ENCODE data around the gene GAMT. TPM values are rescaled to one million over a fixed set of nuclear protein-coding genes. Genes with fewer than 3 reads are reported as not detected.

The GAMT gene
- total and polyA plus RNA-seq, 2 experiments from 2014 or later, result 21.5 to 36.9 TPM

DNA sequence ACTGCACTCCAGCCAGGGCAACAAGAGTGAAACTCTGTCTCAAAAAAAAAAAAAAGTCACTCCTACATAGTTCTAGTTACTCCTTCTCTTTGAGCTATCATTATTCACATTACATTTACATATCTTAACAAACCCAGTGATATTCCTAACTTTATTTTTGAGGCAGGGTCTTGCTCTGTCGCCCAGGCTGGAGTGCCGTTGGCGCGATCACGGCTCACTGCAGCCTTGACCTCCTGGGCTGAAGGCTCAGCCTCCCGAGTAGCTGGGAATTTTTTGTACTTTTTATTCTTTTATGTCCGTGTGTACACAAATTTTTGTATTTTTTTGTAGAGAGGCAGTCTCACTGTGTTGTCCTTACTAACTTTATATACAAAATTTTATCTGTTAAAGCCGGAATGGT lies 36.3 kb upstream of the GAMT start:
- Histone ChIP-seq H3K4me1 (ENCODE audit: insufficient read depth) (peaks cover 9% of the 10 kb centered on the region; the same call in 1 of the 2 replicates), H3K36me3 (ENCODE audit: insufficient read depth) (peaks cover 24% of the 10 kb centered on the region), H3F3A (replicated peaks; ENCODE audit: low read depth) (peaks cover 66% of the 10 kb centered on the region), H3K4me2 (peak overlapping the region; percentile 0; the same call in 1 of the 2 replicates), H2AFZ (no peak overlapping the region), H3K9me2 (ENCODE audit: insufficient read depth) (no peaks in the 10 kb centered on the region), H4K20me1 (replicated peaks; ENCODE audit: insufficient read depth) (peaks cover 38% of the 10 kb centered on the region), H3K79me2 (replicated peaks; ENCODE audit: insufficient read depth) (peaks cover 24% of the 10 kb centered on the region), H3K27ac (ENCODE audit: low read depth) (no peak overlapping the region), H3K27me3 (ENCODE audit: insufficient read depth) (no peaks in the 10 kb centered on the region), H3K4me3 (peak overlapping the region; percentile 97; the same call in 1 of the 2 replicates)
- ATAC-seq (no peak), DNase-seq (ENCODE audit: low spot score) (no peak)
- Mint-ChIP-seq H3K36me3 (ENCODE audit: low read depth) (peaks cover 56% of the 10 kb centered on the region), H3K9me3 (no peaks in the 10 kb centered on the region; the same call in 2 of the 3 replicates), H3K4me1 (peaks cover 18% of the 10 kb centered on the region), H3K4me3 (peak overlapping the region; percentile 97), H3K27ac (peak overlapping the region; percentile 100; the same call in 1 of the 2 replicates), H3K27me3 (ENCODE audit: insufficient read depth, low read depth, poor library complexity) (peaks cover 30% of the 10 kb centered on the region)
- TF ChIP-seq STAT1 (IDR thresholded peaks at IDR 0.05; ENCODE audit: unreplicated experiment), result no peak
- TF ChIP-seq ZNF114 (CRISPR knock-in tag; IDR thresholded peaks at IDR 0.05), result no peak

- Mint-ChIP-seq H3K36me3 (ENCODE audit: low read depth) (peaks cover 54% of the 10 kb centered on the region), H3K4me1 (peaks cover 8% of the 10 kb centered on the region), H3K27me3 (ENCODE audit: insufficient read depth, low read depth, poor library complexity) (peaks cover 31% of the 10 kb centered on the region), H3K4me3 (no peak overlapping the region; the same call in 2 of the 3 replicates), H3K9me3 (no peaks in the 10 kb centered on the region; the same call in 2 of the 3 replicates), H3K27ac (no peak overlapping the region)
- Histone ChIP-seq H3K27me3 (ENCODE audit: insufficient read depth) (no peaks in the 10 kb centered on the region), H2AFZ (no peak overlapping the region), H3K4me2 (no peak overlapping the region), H3K4me1 (ENCODE audit: insufficient read depth) (peaks cover 6% of the 10 kb centered on the region; the same call in 1 of the 2 replicates), H3K79me2 (replicated peaks; ENCODE audit: insufficient read depth) (peaks cover 28% of the 10 kb centered on the region), H4K20me1 (replicated peaks; ENCODE audit: insufficient read depth) (peaks cover 20% of the 10 kb centered on the region), H3K27ac (ENCODE audit: low read depth) (peak overlapping the region; percentile 39; the same call in 1 of the 2 replicates), H3K9me2 (ENCODE audit: insufficient read depth) (no peaks in the 10 kb centered on the region), H3K36me3 (ENCODE audit: insufficient read depth) (peaks cover 19% of the 10 kb centered on the region), H3K4me3 (no peak overlapping the region), H3F3A (replicated peaks; ENCODE audit: low read depth) (peaks cover 49% of the 10 kb centered on the region)
- no peak for ATAC-seq
- no peak for DNase-seq (ENCODE audit: low spot score)
- TF ChIP-seq NANOG (IDR thresholded peaks at IDR 0.05; ENCODE audit: borderline replicate concordance) (no peak), STAT1 (IDR thresholded peaks at IDR 0.05; ENCODE audit: unreplicated experiment) (no peak), ZNF331 (CRISPR knock-in tag; IDR thresholded peaks at IDR 0.05; ENCODE audit: low read depth) (no peak), ZNF114 (CRISPR knock-in tag; IDR thresholded peaks at IDR 0.05) (no peak), REST (IDR thresholded peaks at IDR 0.05; ENCODE audit: unreplicated experiment) (no peak), EZH2phosphoT487 (IDR thresholded peaks at IDR 0.05; ENCODE audit: unreplicated experiment) (no peak)
- TF ChIP-seq, protein P1, sequence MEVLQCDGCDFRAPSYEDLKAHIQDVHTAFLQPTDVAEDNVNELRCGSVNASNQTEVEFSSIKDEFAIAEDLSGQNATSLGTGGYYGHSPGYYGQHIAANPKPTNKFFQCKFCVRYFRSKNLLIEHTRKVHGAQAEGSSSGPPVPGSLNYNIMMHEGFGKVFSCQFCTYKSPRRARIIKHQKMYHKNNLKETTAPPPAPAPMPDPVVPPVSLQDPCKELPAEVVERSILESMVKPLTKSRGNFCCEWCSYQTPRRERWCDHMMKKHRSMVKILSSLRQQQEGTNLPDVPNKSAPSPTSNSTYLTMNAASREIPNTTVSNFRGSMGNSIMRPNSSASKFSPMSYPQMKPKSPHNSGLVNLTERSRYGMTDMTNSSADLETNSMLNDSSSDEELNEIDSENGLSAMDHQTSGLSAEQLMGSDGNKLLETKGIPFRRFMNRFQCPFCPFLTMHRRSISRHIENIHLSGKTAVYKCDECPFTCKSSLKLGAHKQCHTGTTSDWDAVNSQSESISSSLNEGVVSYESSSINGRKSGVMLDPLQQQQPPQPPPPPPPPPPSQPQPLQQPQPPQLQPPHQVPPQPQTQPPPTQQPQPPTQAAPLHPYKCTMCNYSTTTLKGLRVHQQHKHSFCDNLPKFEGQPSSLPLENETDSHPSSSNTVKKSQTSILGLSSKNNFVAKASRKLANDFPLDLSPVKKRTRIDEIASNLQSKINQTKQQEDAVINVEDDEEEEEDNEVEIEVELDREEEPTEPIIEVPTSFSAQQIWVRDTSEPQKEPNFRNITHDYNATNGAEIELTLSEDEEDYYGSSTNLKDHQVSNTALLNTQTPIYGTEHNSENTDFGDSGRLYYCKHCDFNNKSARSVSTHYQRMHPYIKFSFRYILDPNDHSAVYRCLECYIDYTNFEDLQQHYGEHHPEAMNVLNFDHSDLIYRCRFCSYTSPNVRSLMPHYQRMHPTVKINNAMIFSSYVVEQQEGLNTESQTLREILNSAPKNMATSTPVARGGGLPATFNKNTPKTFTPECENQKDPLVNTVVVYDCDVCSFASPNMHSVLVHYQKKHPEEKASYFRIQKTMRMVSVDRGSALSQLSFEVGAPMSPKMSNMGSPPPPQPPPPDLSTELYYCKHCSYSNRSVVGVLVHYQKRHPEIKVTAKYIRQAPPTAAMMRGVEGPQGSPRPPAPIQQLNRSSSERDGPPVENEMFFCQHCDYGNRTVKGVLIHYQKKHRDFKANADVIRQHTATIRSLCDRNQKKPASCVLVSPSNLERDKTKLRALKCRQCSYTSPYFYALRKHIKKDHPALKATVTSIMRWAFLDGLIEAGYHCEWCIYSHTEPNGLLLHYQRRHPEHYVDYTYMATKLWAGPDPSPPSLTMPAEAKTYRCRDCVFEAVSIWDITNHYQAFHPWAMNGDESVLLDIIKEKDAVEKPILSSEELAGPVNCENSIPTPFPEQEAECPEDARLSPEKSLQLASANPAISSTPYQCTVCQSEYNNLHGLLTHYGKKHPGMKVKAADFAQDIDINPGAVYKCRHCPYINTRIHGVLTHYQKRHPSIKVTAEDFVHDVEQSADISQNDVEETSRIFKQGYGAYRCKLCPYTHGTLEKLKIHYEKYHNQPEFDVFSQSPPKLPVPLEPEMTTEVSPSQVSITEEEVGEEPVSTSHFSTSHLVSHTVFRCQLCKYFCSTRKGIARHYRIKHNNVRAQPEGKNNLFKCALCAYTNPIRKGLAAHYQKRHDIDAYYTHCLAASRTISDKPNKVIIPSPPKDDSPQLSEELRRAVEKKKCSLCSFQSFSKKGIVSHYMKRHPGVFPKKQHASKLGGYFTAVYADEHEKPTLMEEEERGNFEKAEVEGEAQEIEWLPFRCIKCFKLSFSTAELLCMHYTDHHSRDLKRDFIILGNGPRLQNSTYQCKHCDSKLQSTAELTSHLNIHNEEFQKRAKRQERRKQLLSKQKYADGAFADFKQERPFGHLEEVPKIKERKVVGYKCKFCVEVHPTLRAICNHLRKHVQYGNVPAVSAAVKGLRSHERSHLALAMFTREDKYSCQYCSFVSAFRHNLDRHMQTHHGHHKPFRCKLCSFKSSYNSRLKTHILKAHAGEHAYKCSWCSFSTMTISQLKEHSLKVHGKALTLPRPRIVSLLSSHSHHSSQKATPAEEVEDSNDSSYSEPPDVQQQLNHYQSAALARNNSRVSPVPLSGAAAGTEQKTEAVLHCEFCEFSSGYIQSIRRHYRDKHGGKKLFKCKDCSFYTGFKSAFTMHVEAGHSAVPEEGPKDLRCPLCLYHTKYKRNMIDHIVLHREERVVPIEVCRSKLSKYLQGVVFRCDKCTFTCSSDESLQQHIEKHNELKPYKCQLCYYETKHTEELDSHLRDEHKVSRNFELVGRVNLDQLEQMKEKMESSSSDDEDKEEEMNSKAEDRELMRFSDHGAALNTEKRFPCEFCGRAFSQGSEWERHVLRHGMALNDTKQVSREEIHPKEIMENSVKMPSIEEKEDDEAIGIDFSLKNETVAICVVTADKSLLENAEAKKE (CRISPR knock-in tag; IDR thresholded peaks at IDR 0.05), result no peak
- TF ChIP-seq, protein P2, sequence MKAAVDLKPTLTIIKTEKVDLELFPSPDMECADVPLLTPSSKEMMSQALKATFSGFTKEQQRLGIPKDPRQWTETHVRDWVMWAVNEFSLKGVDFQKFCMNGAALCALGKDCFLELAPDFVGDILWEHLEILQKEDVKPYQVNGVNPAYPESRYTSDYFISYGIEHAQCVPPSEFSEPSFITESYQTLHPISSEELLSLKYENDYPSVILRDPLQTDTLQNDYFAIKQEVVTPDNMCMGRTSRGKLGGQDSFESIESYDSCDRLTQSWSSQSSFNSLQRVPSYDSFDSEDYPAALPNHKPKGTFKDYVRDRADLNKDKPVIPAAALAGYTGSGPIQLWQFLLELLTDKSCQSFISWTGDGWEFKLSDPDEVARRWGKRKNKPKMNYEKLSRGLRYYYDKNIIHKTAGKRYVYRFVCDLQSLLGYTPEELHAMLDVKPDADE (IDR thresholded peaks at IDR 0.05), result no peak
Measured at GRCh38 chr19:1435378-1435989, 34.1 kb upstream of the GAMT start.

Data from GM23338 (cell line).